ENCODE data around the gene SLC2A1. TPM values are rescaled to one million over a fixed set of nuclear protein-coding genes. Genes with fewer than 3 reads are reported as not detected.

Gene SLC2A1
- total and polyA plus RNA-seq, 2 experiments from 2014 or later: 271 to 301 TPM

GRCh38 chr1:42956739-42957138 lies 1.9 kb downstream of the SLC2A1 start:
- peaks cover 21% of the 10 kb centered on the region for H3K4me1 ChIP-seq (ENCODE audit: insufficient read depth)
- 37% methylated on average over 3 of the region's 3 CpGs for WGBS (ENCODE audit: low lambda C conversion rate, missing lambda C conversion rate)

GRCh38 chr1:42955311-42956063 lies 3.2 kb downstream of the SLC2A1 start:
- WGBS (ENCODE audit: low lambda C conversion rate, missing lambda C conversion rate): 79% methylated on average over 16 of the region's 16 CpGs
- TF ChIP-seq EZH2phosphoT487 (IDR thresholded peaks at IDR 0.05; ENCODE audit: low read depth, severe bottlenecking, unreplicated experiment) (no peak), EZH2 (IDR thresholded peaks at IDR 0.05; ENCODE audit: borderline replicate concordance) (no peak)
- TF ChIP-seq, protein P1, sequence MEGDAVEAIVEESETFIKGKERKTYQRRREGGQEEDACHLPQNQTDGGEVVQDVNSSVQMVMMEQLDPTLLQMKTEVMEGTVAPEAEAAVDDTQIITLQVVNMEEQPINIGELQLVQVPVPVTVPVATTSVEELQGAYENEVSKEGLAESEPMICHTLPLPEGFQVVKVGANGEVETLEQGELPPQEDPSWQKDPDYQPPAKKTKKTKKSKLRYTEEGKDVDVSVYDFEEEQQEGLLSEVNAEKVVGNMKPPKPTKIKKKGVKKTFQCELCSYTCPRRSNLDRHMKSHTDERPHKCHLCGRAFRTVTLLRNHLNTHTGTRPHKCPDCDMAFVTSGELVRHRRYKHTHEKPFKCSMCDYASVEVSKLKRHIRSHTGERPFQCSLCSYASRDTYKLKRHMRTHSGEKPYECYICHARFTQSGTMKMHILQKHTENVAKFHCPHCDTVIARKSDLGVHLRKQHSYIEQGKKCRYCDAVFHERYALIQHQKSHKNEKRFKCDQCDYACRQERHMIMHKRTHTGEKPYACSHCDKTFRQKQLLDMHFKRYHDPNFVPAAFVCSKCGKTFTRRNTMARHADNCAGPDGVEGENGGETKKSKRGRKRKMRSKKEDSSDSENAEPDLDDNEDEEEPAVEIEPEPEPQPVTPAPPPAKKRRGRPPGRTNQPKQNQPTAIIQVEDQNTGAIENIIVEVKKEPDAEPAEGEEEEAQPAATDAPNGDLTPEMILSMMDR (IDR thresholded peaks at IDR 0.05; ENCODE audit: poor library complexity): no peak
- H3K27me3 ChIP-seq: no peaks in the 10 kb centered on the region
- DNase-seq (ENCODE audit: low spot score): no peak
- H3K4me3 ChIP-seq: no peak overlapping the region
- H3K36me3 ChIP-seq (replicated peaks; ENCODE audit: insufficient read depth, low read depth): no peaks in the 10 kb centered on the region
- H4K20me1 ChIP-seq (ENCODE audit: insufficient read depth, poor library complexity, severe bottlenecking): peaks cover 75% of the 10 kb centered on the region
- H3K27ac ChIP-seq: peak overlapping the region; percentile 3
- peak overlapping the region; percentile 82 for H3K4me2 ChIP-seq
- peaks cover 79% of the 10 kb centered on the region for H3K79me2 ChIP-seq
- H2AFZ ChIP-seq: no peak overlapping the region
- H3K9me2 ChIP-seq (replicated peaks; ENCODE audit: insufficient read depth): no peaks in the 10 kb centered on the region
- peaks cover 12% of the 10 kb centered on the region for H3K4me1 ChIP-seq (ENCODE audit: insufficient read depth)
- H3K9me3 ChIP-seq (ENCODE audit: low read depth): no peaks in the 10 kb centered on the region

More at GRCh38 chr1:42956739-42957138, 1.9 kb downstream of the SLC2A1 start:
- Histone ChIP-seq H3K79me2 (peaks cover 66% of the 10 kb centered on the region), H3K36me3 (replicated peaks; ENCODE audit: insufficient read depth, low read depth) (no peaks in the 10 kb centered on the region), H3K27ac (peak overlapping the region; percentile 94), H4K20me1 (ENCODE audit: insufficient read depth, poor library complexity, severe bottlenecking) (peaks cover 62% of the 10 kb centered on the region), H3K27me3 (no peaks in the 10 kb centered on the region), H3K9me3 (ENCODE audit: low read depth) (no peaks in the 10 kb centered on the region), H3K4me3 (peak overlapping the region; percentile 94), H3K9me2 (replicated peaks; ENCODE audit: insufficient read depth) (no peaks in the 10 kb centered on the region), H2AFZ (no peak overlapping the region), H3K4me2 (peak overlapping the region; percentile 82)
- TF ChIP-seq, protein P1 (IDR thresholded peaks at IDR 0.05; ENCODE audit: poor library complexity): no peak
- no peak for TF ChIP-seq EZH2 (IDR thresholded peaks at IDR 0.05; ENCODE audit: borderline replicate concordance)
- TF ChIP-seq EZH2phosphoT487 (IDR thresholded peaks at IDR 0.05; ENCODE audit: low read depth, severe bottlenecking, unreplicated experiment): no peak
- DNase-seq (ENCODE audit: low spot score): no peak

GRCh38 chr1:42953182-42954180 lies 5.2 kb downstream of the SLC2A1 start:
- Histone ChIP-seq H2AFZ (no peak overlapping the region), H3K4me2 (peak overlapping the region; percentile 82), H3K27me3 (no peaks in the 10 kb centered on the region), H3K4me3 (no peak overlapping the region), H4K20me1 (ENCODE audit: insufficient read depth, poor library complexity, severe bottlenecking) (peaks cover 95% of the 10 kb centered on the region), H3K79me2 (peaks cover 95% of the 10 kb centered on the region), H3K9me3 (ENCODE audit: low read depth) (no peaks in the 10 kb centered on the region), H3K4me1 (ENCODE audit: insufficient read depth) (peaks cover 13% of the 10 kb centered on the region), H3K36me3 (replicated peaks; ENCODE audit: insufficient read depth, low read depth) (no peaks in the 10 kb centered on the region), H3K27ac (peak overlapping the region; percentile 3), H3K9me2 (replicated peaks; ENCODE audit: insufficient read depth) (no peaks in the 10 kb centered on the region)
- 78% methylated on average over 13 of the region's 13 CpGs for WGBS (ENCODE audit: low lambda C conversion rate, missing lambda C conversion rate)
- no peak for DNase-seq (ENCODE audit: low spot score)
- TF ChIP-seq, protein P1 (IDR thresholded peaks at IDR 0.05; ENCODE audit: poor library complexity): no peak
- TF ChIP-seq EZH2 (IDR thresholded peaks at IDR 0.05; ENCODE audit: borderline replicate concordance): no peak
- TF ChIP-seq EZH2phosphoT487 (IDR thresholded peaks at IDR 0.05; ENCODE audit: low read depth, severe bottlenecking, unreplicated experiment): no peak
